HEK293 (cell line): ENCODE results near the gene KCNQ1.

Source experiments
- CTCF ChIA-PET: fragments of 350-600 bp; formaldehyde crosslinking; extraction: SDS; loops from one replicate; lab custom pipeline; 2021; ENCODE audit warnings: antibody characterized with exemption; lab: Yijun Ruan, JAX
- POLR2A ChIA-PET: fragments of 300-600 bp; formaldehyde crosslinking; extraction: SDS; loops from one replicate; lab custom pipeline; 2020; ENCODE audit warnings: antibody characterized with exemption, inconsistent platforms; lab: Yijun Ruan, JAX
- H3K27ac ChIP-seq: fragments of 200-500 bp; sonication (Bioruptor generic); 2 replicates; pipeline ENCODE4 v1.5.1; 2014; ENCODE audit warnings: low read depth, low read length, control low read depth, inconsistent platforms; ENCODE audit errors: extremely low read depth
- H3K36me3 ChIP-seq, 2 experiments: fragments of 200-500 bp in 1 of 2; sonication (Bioruptor generic) in 1 of 2; 1 replicate in 1 of 2; 2 replicates in 1 of 2; pipeline ENCODE4 v1.5.1; 2014 to 2017; ENCODE audit warnings: inconsistent platforms in 2 of 2, low read length in 2 of 2; ENCODE audit not compliant: control insufficient read depth in 2 of 2, insufficient read depth in 1 of 2
- H3K4me1 ChIP-seq: fragments of 200-500 bp; sonication (Bioruptor generic); 2 replicates; pipeline ENCODE4 v1.5.1; 2014; ENCODE audit warnings: mild to moderate bottlenecking, low read length, inconsistent platforms; ENCODE audit not compliant: control insufficient read depth, insufficient read depth
- H3K4me3 ChIP-seq: 2 replicates; pipeline ENCODE4 v1.5.1; 2011; ENCODE audit warnings: low read depth, mild to moderate bottlenecking, control low read depth, low read length, moderate library complexity
- H3K9me3 ChIP-seq: fragments of 200-500 bp; sonication (Bioruptor generic); 2 replicates; pipeline ENCODE4 v1.5.1; 2014; ENCODE audit warnings: low read depth, low read length, inconsistent platforms; ENCODE audit not compliant: control insufficient read depth, insufficient read depth
- BCL6B ChIP-seq: fragments of 450-650 bp; formaldehyde crosslinking; IDR thresholded peaks from 2 replicates; pipeline ENCODE4 v1.5.1; 2017; ENCODE audit warnings: missing biosample characterization, missing genetic modification characterization
- CTCF ChIP-seq: fragments of 450-650 bp; formaldehyde crosslinking; IDR thresholded peaks from 2 replicates; pipeline ENCODE4 v1.5.1; 2016; ENCODE audit warnings: missing biosample characterization, missing genetic modification characterization
- GLIS2 ChIP-seq: fragments of 450-650 bp; formaldehyde crosslinking; IDR thresholded peaks from 2 replicates; pipeline ENCODE4 v1.5.1; 2016; ENCODE audit warnings: missing biosample characterization, missing genetic modification characterization
- KLF10 ChIP-seq: fragments of 450-650 bp; IDR thresholded peaks from 2 replicates; pipeline ENCODE4 v1.5.1; 2018; ENCODE audit warnings: missing biosample characterization, mild to moderate bottlenecking, missing genetic modification characterization
- SP3 ChIP-seq: fragments of 450-650 bp; formaldehyde crosslinking; IDR thresholded peaks from 2 replicates; pipeline ENCODE4 v1.5.1; 2016; ENCODE audit warnings: missing biosample characterization, missing genetic modification characterization
- TRIM28 ChIP-seq: IDR thresholded peaks from 2 replicates; pipeline ENCODE4 v1.6.1; 2011; ENCODE audit warnings: low read length, control low read depth, borderline replicate concordance
- WT1 ChIP-seq: fragments of 450-650 bp; formaldehyde crosslinking; IDR thresholded peaks from 2 replicates; pipeline ENCODE4 v1.5.1; 2016; ENCODE audit warnings: missing biosample characterization, missing genetic modification characterization
- YY1 ChIP-seq: fragments of 450-650 bp; formaldehyde crosslinking; IDR thresholded peaks from 2 replicates; pipeline ENCODE4 v1.5.1; 2018; ENCODE audit warnings: missing biosample characterization, missing genetic modification characterization
- ZNF121 ChIP-seq: fragments of 450-650 bp; formaldehyde crosslinking; IDR thresholded peaks from 2 replicates; pipeline ENCODE4 v1.5.1; 2016; ENCODE audit warnings: missing biosample characterization, missing genetic modification characterization
- ZNF132 ChIP-seq: fragments of 450-650 bp; formaldehyde crosslinking; IDR thresholded peaks from 2 replicates; pipeline ENCODE4 v1.5.1; 2017; ENCODE audit warnings: missing biosample characterization, missing genetic modification characterization, borderline replicate concordance
- ZNF175 ChIP-seq: fragments of 450-650 bp; formaldehyde crosslinking; IDR thresholded peaks from 2 replicates; pipeline ENCODE4 v1.5.1; 2016; ENCODE audit warnings: missing biosample characterization, missing genetic modification characterization
- ZNF302 ChIP-seq: fragments of 450-650 bp; formaldehyde crosslinking; IDR thresholded peaks from 2 replicates; pipeline ENCODE4 v1.5.1; 2016; ENCODE audit warnings: missing biosample characterization, missing genetic modification characterization, low read depth
- ZNF362 ChIP-seq: fragments of 450-650 bp; formaldehyde crosslinking; IDR thresholded peaks from 2 replicates; pipeline ENCODE4 v1.5.1; 2016; ENCODE audit warnings: missing biosample characterization, missing genetic modification characterization
- ZNF366 ChIP-seq: fragments of 450-650 bp; formaldehyde crosslinking; conservative IDR thresholded peaks from 2 replicates; pipeline ENCODE4 v1.5.1; 2016; ENCODE audit warnings: missing biosample characterization, missing genetic modification characterization
- ZNF548 ChIP-seq: fragments of 450-650 bp; formaldehyde crosslinking; IDR thresholded peaks from 2 replicates; pipeline ENCODE4 v1.5.1; 2016; ENCODE audit warnings: missing biosample characterization, missing genetic modification characterization
- ZNF549 ChIP-seq: fragments of 450-650 bp; IDR thresholded peaks from 2 replicates; pipeline ENCODE4 v1.5.1; 2018; ENCODE audit warnings: missing biosample characterization, missing genetic modification characterization, mild to moderate bottlenecking, inconsistent platforms, moderate library complexity
- ZNF555 ChIP-seq: fragments of 450-650 bp; formaldehyde crosslinking; conservative IDR thresholded peaks from 2 replicates; pipeline ENCODE4 v1.5.1; 2017; ENCODE audit warnings: missing biosample characterization, mild to moderate bottlenecking, missing genetic modification characterization, inconsistent platforms
- ZNF704 ChIP-seq: fragments of 450-650 bp; formaldehyde crosslinking; IDR thresholded peaks from 2 replicates; pipeline ENCODE4 v1.5.1; 2016; ENCODE audit warnings: missing biosample characterization, missing genetic modification characterization
- ZNF777 ChIP-seq: fragments of 450-650 bp; formaldehyde crosslinking; IDR thresholded peaks from 2 replicates; pipeline ENCODE4 v1.5.1; 2017; ENCODE audit warnings: missing biosample characterization, missing genetic modification characterization, borderline replicate concordance

Gene KCNQ1

GRCh38 chr11:2415171-2415570 is 29.6 kb upstream of the KCNQ1 start (continued):
- TF ChIP-seq ZNF366 (tag by site-specific recombination) = no peak
- no peak for TF ChIP-seq WT1 (tag by site-specific recombination)
- TF ChIP-seq SP3 (tag by site-specific recombination) = no peak
- no peak for TF ChIP-seq YY1
- no peak for TF ChIP-seq ZNF549 (tag by site-specific recombination)
- TF ChIP-seq KLF10 = no peak
- TF ChIP-seq ZNF121 (tag by site-specific recombination) = no peak
- TF ChIP-seq TRIM28 = no peak
- no peak for TF ChIP-seq GLIS2 (tag by site-specific recombination)
- TF ChIP-seq ZNF302 (tag by site-specific recombination) = no peak
- no peak for TF ChIP-seq ZNF548 (tag by site-specific recombination)
- TF ChIP-seq ZNF132 (tag by site-specific recombination) = no peak
- no peak for TF ChIP-seq ZNF777 (tag by site-specific recombination)

- ChIA-PET POLR2A (interaction anchor here (0.5 kb wide), 1 partner anchor 39 kb away, joined by 3 read pairs; no protein-coding TSS in a partner anchor), CTCF (interaction anchor here (0.5 to 1.4 kb wide), 2 partner anchors 111 to 284 kb away, joined by 3 to 6 read pairs; partner anchors contain the start of gene KCNQ1OT1)
- TF ChIP-seq CTCF (tag by site-specific recombination) (no peak), ZNF175 (tag by site-specific recombination) (no peak), ZNF555 (tag by site-specific recombination) (no peak), BCL6B (tag by site-specific recombination) (no peak)
- Histone ChIP-seq H3K36me3 (no peaks in the 10 kb centered on the region), H3K9me3 (no peaks in the 10 kb centered on the region), H3K4me3 (no peak overlapping the region), H3K27ac (no peak overlapping the region), H3K4me1 (no peaks in the 10 kb centered on the region)
Measured at GRCh38 chr11:2415601-2416380, 29.0 kb upstream of the KCNQ1 start.

- no peaks in the 10 kb centered on the region for H3K36me3 ChIP-seq
- no peak overlapping the region for H3K27ac ChIP-seq
- CTCF ChIA-PET = interaction anchor here (0.6 to 9.2 kb wide), 3 partner anchors 114 to 218 kb away, joined by 3 to 297 read pairs (median 11); partner anchors contain the start of genes C11orf21 and TSPAN32
- no peak overlapping the region for H3K4me3 ChIP-seq
- no peaks in the 10 kb centered on the region for H3K9me3 ChIP-seq
- POLR2A ChIA-PET = interaction anchor here (0.5 kb wide), 1 partner anchor 40 kb away, joined by 3 read pairs; no protein-coding TSS in a partner anchor
- no peak for TF ChIP-seq ZNF704 (tag by site-specific recombination)
- TF ChIP-seq ZNF362 (tag by site-specific recombination) = no peak
- no peaks in the 10 kb centered on the region for H3K4me1 ChIP-seq
Measured at GRCh38 chr11:2416765-2417164, 28.0 kb upstream of the KCNQ1 start.
